ENCODE measurements around the gene TMEM107. TPM values are rescaled to one million over a fixed set of nuclear protein-coding genes. Genes with fewer than 3 reads are reported as not detected.

The TMEM107 gene
- total RNA-seq, 1 experiment from 2014 or later: 62.4 TPM

DNA sequence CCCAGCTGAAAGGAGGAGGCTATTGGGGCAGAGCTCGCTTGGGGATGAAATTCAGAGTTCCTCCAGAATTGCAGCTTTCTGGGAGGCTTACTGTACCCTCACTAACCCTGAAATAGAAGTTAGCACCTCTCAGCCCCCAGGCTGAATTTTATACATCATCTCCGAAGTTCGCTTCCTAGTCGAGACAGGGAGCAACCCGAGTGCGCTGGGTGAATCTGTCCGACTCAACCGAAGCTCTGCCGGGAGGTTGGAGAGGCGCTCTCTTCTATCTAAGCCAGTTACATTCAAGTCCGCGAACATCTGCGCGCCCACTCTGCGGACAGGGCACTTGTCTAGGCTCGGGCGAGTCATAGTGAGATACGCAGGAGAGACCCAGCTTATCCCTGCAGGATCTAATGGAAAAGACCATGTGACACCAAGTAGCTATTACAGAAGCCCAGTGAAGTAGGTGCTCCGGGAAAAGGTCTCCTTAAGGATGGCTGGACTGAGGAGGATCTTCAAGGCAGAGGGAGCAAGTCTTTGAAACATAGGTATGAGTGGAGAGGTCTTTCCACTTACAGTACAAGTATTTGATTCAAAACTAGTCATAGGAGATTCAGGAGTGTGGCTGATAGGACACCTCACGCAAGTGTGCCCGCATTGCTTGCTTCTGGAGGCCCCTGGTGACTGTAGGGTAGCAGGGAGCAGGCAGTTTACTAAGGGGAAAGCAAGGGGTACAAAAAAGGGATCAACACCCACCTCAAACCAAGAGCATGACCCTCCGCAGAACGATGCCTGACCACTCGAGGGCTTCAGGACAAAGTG is 51.6 kb downstream of the TMEM107 start:
- in situ Hi-C loops (cut with HindIII; ENCODE audit: low pct_unique_long_range_greater_than_20kb, low sequenced_read_pairs): no loop called here

DNA sequence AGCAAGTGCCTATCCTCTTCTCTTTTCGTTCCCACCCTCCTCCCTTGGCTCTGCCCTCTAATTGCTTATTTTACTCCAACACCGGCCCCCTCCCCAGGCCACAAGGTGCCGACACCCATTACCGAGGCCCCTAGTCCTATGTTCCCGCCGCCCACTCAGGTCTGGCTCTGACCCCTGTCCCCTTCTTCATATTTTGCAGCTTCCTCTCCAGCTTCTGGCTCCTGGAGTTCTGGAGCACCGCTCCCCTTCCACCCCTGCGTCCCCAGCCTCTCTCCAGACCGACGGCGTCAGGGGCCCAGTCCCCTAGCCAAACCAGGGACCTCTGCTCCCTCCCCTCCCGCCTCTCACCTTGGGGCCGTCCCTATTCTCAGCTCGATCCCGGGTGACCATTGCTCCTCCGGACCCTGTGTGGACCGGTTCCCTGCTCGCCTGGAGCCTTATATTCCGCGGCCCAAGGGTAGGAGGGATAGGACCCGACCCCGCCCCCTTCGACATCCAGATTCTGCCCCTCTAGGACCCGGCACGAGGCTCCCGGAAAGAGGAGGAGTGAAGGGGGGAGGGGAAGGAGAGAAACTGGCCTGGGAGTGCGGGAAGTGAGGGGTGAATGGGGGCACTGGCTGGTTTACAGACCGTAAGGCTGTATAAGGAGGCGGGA is 52.4 kb downstream of the TMEM107 start, which contains the start of gene HES7:
Gene HES7 (minus strand): TSS at position 412 of the 655 bp plus-strand sequence. CDS start 22 bp downstream, at position 390.
- DNase-seq (ENCODE audit: low read depth): peak; percentile 32
- in situ Hi-C loops (cut with HindIII; ENCODE audit: low pct_unique_long_range_greater_than_20kb, low sequenced_read_pairs): no loop called here

More for the DNA sequence above, 51.6 kb downstream of the TMEM107 start:
- peak; percentile 26 for DNase-seq (ENCODE audit: low read depth)

DNA sequence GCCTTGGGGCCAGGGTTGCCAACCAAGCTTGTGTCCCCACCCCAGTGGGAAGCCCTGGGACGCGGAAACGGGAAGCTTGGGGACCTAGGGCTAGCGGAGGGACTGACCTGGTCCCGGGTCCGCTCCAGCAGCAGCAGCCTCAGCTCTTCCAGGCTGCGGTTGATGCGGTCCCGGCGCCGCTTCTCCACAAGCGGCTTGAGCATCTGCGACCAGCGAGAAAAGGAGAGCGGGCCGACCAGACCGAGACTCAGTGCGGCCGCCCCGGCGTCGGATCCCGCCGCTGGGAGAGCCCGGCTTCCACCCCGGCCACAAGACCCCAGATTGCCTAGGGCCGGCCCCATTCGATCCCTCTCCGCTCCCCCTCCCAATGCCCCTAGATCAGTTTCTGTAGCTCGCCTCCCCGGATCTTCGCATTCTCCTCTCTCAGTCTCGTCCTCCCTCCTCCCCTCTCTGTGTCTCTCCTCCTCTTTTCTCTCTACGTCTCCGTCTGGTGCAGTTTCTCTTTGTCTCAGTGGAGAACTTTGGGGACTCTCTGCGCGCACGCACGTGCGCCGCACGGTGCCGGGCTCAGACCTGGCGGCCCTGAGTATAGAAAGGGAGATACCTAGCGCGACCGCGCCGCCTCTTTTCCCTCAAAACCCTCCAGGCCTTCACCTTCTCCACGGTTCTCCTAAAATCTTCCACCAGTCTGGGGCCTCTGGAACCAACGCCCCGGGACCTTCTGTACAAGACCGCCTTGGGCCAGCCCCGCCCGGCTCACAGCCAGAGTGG is 53.1 kb downstream of the TMEM107 start:
- in situ Hi-C loops (cut with HindIII; ENCODE audit: low pct_unique_long_range_greater_than_20kb, low sequenced_read_pairs): no loop called here
- peak; percentile 24 for DNase-seq (ENCODE audit: low read depth)

Other genes starting within 250 kb of the TMEM107 start
- gene KCNAB3, start 246.5 kb downstream of the TMEM107 start, total RNA-seq (2014; rRNA removed; shearing (Covaris generic); ENCODE audit: low replicate concordance): 0.29 TPM in 1 of 2 replicates, not detected in the other
- 0.71 and 6.5 TPM in 2 replicates for gene TRAPPC1, start 244.4 kb downstream of the TMEM107 start, total RNA-seq (2014; rRNA removed; shearing (Covaris generic); ENCODE audit: low replicate concordance)
- gene CNTROB, start 244.2 kb downstream of the TMEM107 start, total RNA-seq (2014; rRNA removed; shearing (Covaris generic); ENCODE audit: low replicate concordance): 16.6 and 27.1 TPM in 2 replicates
- not detected in 2 replicates for gene GUCY2D, start 173.8 kb downstream of the TMEM107 start, total RNA-seq (2014; rRNA removed; shearing (Covaris generic); ENCODE audit: low replicate concordance)
- gene ALOX15B, start 137.3 kb downstream of the TMEM107 start, total RNA-seq (2014; rRNA removed; shearing (Covaris generic); ENCODE audit: low replicate concordance): not detected in 2 replicates
- gene ALOX12B, start 88.7 kb downstream of the TMEM107 start, total RNA-seq (2014; rRNA removed; shearing (Covaris generic); ENCODE audit: low replicate concordance): 0.74 TPM in 1 of 2 replicates, not detected in the other
- gene ALOXE3, start 57.9 kb downstream of the TMEM107 start, total RNA-seq (2014; rRNA removed; shearing (Covaris generic); ENCODE audit: low replicate concordance): not detected in 2 replicates
- 5.3 TPM in 1 of 2 replicates, not detected in the other for gene HES7, start 52.3 kb downstream of the TMEM107 start, total RNA-seq (2014; rRNA removed; shearing (Covaris generic); ENCODE audit: low replicate concordance)
- 3.2 and 5.6 TPM in 2 replicates for gene PER1, start 24.0 kb downstream of the TMEM107 start, total RNA-seq (2014; rRNA removed; shearing (Covaris generic); ENCODE audit: low replicate concordance)
- 0.09 TPM in 1 of 2 replicates, not detected in the other for gene VAMP2, start 13.4 kb downstream of the TMEM107 start, total RNA-seq (2014; rRNA removed; shearing (Covaris generic); ENCODE audit: low replicate concordance)
- gene BORCS6, start 13.8 kb upstream of the TMEM107 start, total RNA-seq (2014; rRNA removed; shearing (Covaris generic); ENCODE audit: low replicate concordance): 7.0 and 8.7 TPM in 2 replicates
- 67.6 and 78.3 TPM in 2 replicates for gene AURKB, start 34.2 kb upstream of the TMEM107 start, total RNA-seq (2014; rRNA removed; shearing (Covaris generic); ENCODE audit: low replicate concordance)
- 0.38 and 1.2 TPM in 2 replicates for gene CTC1, start 71.7 kb upstream of the TMEM107 start, total RNA-seq (2014; rRNA removed; shearing (Covaris generic); ENCODE audit: low replicate concordance)
- gene PFAS, start 72.9 kb upstream of the TMEM107 start, total RNA-seq (2014; rRNA removed; shearing (Covaris generic); ENCODE audit: low replicate concordance): 30.2 and 38.5 TPM in 2 replicates
- gene RANGRF, start 112.3 kb upstream of the TMEM107 start, total RNA-seq (2014; rRNA removed; shearing (Covaris generic); ENCODE audit: low replicate concordance): 13.8 and 28.6 TPM in 2 replicates
- 0.81 TPM in 1 of 2 replicates, not detected in the other for gene SLC25A35, start 119.0 kb upstream of the TMEM107 start, total RNA-seq (2014; rRNA removed; shearing (Covaris generic); ENCODE audit: low replicate concordance)
- not detected in 2 replicates for gene ARHGEF15, start 133.9 kb upstream of the TMEM107 start, total RNA-seq (2014; rRNA removed; shearing (Covaris generic); ENCODE audit: low replicate concordance)
- gene ODF4, start 163.5 kb upstream of the TMEM107 start, total RNA-seq (2014; rRNA removed; shearing (Covaris generic); ENCODE audit: low replicate concordance): not detected in 2 replicates
- 2,280 and 2,521 TPM in 2 replicates for gene RPL26, start 206.8 kb upstream of the TMEM107 start, total RNA-seq (2014; rRNA removed; shearing (Covaris generic); ENCODE audit: low replicate concordance)
- gene RNF222, start 221.4 kb upstream of the TMEM107 start, total RNA-seq (2014; rRNA removed; shearing (Covaris generic); ENCODE audit: low replicate concordance): not detected in 2 replicates